Measurements from ENCODE around the gene FLT4. TPM values are rescaled to one million over a fixed set of nuclear protein-coding genes. Genes with fewer than 3 reads are reported as not detected.
A peak's percentile ranks its signal among the peaks of the same experiment; 100 is the strongest.

The FLT4 gene
- total and polyA plus RNA-seq, 9 of the 15 experiments (the other 6 are each of a cell fraction or from before 2014, with no cell fraction given): 0.01 to 0.42 (median 0.14) TPM; not detected in 2

DNA sequence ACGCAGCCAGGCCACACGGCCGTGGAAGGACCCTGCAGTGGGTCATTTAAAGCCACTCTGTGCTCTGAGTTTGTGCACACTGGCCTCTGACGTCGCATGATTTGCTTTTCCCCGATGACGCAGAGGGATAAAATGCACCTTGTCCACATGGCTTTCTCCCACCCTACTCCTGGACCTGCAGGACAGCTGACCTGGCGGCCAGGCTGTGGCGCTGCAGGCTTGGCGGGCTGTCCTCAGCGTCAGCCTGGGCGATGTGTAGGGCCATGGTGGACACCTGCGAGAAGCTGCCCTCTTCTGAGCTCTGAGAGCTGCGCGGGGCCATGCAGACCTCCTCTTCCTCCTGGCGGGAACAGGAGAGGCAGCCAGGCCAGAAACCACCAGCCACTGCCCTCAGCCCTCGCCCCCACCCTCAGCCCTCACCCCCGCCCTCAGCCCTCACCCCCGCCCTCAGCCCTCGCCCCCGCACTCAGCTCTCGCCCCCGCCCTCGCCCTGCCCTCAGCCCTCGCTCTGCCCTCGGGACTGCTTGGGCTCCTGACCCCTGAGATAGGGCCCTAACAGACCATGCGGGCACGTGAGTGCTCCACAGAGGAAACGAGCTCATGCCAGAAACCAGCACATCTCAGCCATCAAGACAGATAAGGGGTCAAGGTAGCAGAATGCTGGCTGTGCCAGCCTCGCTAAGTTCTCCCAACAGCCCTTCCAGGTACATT, 38.1 kb downstream of the FLT4 start (continued):
- TF ChIP-seq, protein P1, sequence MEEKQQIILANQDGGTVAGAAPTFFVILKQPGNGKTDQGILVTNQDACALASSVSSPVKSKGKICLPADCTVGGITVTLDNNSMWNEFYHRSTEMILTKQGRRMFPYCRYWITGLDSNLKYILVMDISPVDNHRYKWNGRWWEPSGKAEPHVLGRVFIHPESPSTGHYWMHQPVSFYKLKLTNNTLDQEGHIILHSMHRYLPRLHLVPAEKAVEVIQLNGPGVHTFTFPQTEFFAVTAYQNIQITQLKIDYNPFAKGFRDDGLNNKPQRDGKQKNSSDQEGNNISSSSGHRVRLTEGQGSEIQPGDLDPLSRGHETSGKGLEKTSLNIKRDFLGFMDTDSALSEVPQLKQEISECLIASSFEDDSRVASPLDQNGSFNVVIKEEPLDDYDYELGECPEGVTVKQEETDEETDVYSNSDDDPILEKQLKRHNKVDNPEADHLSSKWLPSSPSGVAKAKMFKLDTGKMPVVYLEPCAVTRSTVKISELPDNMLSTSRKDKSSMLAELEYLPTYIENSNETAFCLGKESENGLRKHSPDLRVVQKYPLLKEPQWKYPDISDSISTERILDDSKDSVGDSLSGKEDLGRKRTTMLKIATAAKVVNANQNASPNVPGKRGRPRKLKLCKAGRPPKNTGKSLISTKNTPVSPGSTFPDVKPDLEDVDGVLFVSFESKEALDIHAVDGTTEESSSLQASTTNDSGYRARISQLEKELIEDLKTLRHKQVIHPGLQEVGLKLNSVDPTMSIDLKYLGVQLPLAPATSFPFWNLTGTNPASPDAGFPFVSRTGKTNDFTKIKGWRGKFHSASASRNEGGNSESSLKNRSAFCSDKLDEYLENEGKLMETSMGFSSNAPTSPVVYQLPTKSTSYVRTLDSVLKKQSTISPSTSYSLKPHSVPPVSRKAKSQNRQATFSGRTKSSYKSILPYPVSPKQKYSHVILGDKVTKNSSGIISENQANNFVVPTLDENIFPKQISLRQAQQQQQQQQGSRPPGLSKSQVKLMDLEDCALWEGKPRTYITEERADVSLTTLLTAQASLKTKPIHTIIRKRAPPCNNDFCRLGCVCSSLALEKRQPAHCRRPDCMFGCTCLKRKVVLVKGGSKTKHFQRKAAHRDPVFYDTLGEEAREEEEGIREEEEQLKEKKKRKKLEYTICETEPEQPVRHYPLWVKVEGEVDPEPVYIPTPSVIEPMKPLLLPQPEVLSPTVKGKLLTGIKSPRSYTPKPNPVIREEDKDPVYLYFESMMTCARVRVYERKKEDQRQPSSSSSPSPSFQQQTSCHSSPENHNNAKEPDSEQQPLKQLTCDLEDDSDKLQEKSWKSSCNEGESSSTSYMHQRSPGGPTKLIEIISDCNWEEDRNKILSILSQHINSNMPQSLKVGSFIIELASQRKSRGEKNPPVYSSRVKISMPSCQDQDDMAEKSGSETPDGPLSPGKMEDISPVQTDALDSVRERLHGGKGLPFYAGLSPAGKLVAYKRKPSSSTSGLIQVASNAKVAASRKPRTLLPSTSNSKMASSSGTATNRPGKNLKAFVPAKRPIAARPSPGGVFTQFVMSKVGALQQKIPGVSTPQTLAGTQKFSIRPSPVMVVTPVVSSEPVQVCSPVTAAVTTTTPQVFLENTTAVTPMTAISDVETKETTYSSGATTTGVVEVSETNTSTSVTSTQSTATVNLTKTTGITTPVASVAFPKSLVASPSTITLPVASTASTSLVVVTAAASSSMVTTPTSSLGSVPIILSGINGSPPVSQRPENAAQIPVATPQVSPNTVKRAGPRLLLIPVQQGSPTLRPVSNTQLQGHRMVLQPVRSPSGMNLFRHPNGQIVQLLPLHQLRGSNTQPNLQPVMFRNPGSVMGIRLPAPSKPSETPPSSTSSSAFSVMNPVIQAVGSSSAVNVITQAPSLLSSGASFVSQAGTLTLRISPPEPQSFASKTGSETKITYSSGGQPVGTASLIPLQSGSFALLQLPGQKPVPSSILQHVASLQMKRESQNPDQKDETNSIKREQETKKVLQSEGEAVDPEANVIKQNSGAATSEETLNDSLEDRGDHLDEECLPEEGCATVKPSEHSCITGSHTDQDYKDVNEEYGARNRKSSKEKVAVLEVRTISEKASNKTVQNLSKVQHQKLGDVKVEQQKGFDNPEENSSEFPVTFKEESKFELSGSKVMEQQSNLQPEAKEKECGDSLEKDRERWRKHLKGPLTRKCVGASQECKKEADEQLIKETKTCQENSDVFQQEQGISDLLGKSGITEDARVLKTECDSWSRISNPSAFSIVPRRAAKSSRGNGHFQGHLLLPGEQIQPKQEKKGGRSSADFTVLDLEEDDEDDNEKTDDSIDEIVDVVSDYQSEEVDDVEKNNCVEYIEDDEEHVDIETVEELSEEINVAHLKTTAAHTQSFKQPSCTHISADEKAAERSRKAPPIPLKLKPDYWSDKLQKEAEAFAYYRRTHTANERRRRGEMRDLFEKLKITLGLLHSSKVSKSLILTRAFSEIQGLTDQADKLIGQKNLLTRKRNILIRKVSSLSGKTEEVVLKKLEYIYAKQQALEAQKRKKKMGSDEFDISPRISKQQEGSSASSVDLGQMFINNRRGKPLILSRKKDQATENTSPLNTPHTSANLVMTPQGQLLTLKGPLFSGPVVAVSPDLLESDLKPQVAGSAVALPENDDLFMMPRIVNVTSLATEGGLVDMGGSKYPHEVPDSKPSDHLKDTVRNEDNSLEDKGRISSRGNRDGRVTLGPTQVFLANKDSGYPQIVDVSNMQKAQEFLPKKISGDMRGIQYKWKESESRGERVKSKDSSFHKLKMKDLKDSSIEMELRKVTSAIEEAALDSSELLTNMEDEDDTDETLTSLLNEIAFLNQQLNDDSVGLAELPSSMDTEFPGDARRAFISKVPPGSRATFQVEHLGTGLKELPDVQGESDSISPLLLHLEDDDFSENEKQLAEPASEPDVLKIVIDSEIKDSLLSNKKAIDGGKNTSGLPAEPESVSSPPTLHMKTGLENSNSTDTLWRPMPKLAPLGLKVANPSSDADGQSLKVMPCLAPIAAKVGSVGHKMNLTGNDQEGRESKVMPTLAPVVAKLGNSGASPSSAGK (IDR thresholded peaks at IDR 0.05): peak; percentile 53; the same call in 1 of the 2 replicates
- peak; percentile 53; the same call in 1 of the 2 replicates for TF ChIP-seq SMC3 (conservative IDR thresholded peaks at IDR 0.05; ENCODE audit: insufficient read depth, low read depth, low read length)
- no peak for TF ChIP-seq EP400 (IDR thresholded peaks at IDR 0.05)
- TF ChIP-seq DEAF1 (CRISPR knock-in tag; IDR thresholded peaks at IDR 0.05): peak; percentile 38; the same call in 1 of the 2 replicates
- peak; percentile 51 for TF ChIP-seq ZNF263 (CRISPR knock-in tag; IDR thresholded peaks at IDR 0.05; ENCODE audit: borderline replicate concordance)
- TF ChIP-seq CTCF (IDR thresholded peaks at IDR 0.05 in 2 of 3, conservative IDR thresholded peaks at IDR 0.05 in 1 of 3; ENCODE audit: insufficient read depth in 2 of 3, low read depth in 1 of 3, low read length in 3 of 3): peak; percentile 80 to 87 (median 81)
- TF ChIP-seq CCNT2 (IDR thresholded peaks at IDR 0.05; ENCODE audit: borderline replicate concordance, extremely low read depth, insufficient read length, low read depth, low read length): no peak
- peak; percentile 84 for TF ChIP-seq CREM (IDR thresholded peaks at IDR 0.05; ENCODE audit: low read depth)
- TF ChIP-seq ZNF184 (CRISPR knock-in tag; IDR thresholded peaks at IDR 0.05): no peak
- TF ChIP-seq MYC (IDR thresholded peaks at IDR 0.05; ENCODE audit: low read depth, low read length): peak; percentile 66; the same call in 1 of the 2 replicates
- TF ChIP-seq MYC (CRISPR knock-in tag; IDR thresholded peaks at IDR 0.05; ENCODE audit: borderline replicate concordance, low read depth): no peak
- TF ChIP-seq OTX1 (CRISPR knock-in tag; IDR thresholded peaks at IDR 0.05): no peak
